Panc1 (cell line): ENCODE measurements around the gene TAS1R2.

Experiments
- CTCF ChIP-seq: fragments of 450-650 bp; IDR thresholded peaks from 2 replicates; pipeline ENCODE4 v1.5.1; 2017; ENCODE audit warnings: mild to moderate bottlenecking
- POLR2AphosphoS5 ChIP-seq: IDR thresholded peaks from 2 replicates; pipeline ENCODE4 v1.6.1; 2012; ENCODE audit warnings: mild to moderate bottlenecking, low read depth, low read length, moderate library complexity
- REST ChIP-seq, 2 experiments: IDR thresholded peaks; 2 replicates each; pipeline ENCODE4 v1.6.1; 2011 to 2012; ENCODE audit warnings: low read depth in 2 of 2, control low read depth in 1 of 2, low read length in 1 of 2, mild to moderate bottlenecking in 1 of 2, moderate library complexity in 1 of 2; ENCODE audit not compliant: insufficient read depth in 1 of 2
- SIN3A ChIP-seq: IDR thresholded peaks from 2 replicates; pipeline ENCODE4 v1.6.1; 2012; ENCODE audit warnings: low read depth, mild to moderate bottlenecking, low read length, moderate library complexity, borderline replicate concordance; ENCODE audit not compliant: insufficient read depth

GRCh38 chr1:18901952-18902522 lies 42.6 kb upstream of the TAS1R2 start:
- TF ChIP-seq CTCF (no peak), POLR2AphosphoS5 (no peak), REST (IDR thresholded peaks at IDR 0.05; ENCODE audit: insufficient read depth in 1 of 2, low read depth in 2 of 2, low read length in 1 of 2) (no peak), SIN3A (no peak)
